Kidney (tissue), 14 donors: ENCODE measurements around the gene MED16. TPM values are rescaled to one million over a fixed set of nuclear protein-coding genes. Genes with fewer than 3 reads are reported as not detected.

Experiments used
- DNase-seq, 5 donors: peaks; one replicate each; pipeline ENCODE4 v3.0.0-alpha.2; 2013 to 2020
- FAIRE-seq: peaks from 2 replicates; lab custom pipeline; 2012; peaks lifted over from hg19 to GRCh38; lab: Jason Lieb, UNC
- H3K27ac ChIP-seq, 2 donors: one replicate each; pipeline ENCODE4 v1.7.0; 2013; ENCODE audit warnings: low read depth in 2 of 2, low read length in 2 of 2, inconsistent platforms in 1 of 2
- H3K27me3 ChIP-seq: one replicate; pipeline ENCODE4 v1.7.1; 2013; ENCODE audit warnings: low read length, inconsistent platforms; ENCODE audit not compliant: control insufficient read depth, insufficient read depth
- H3K36me3 ChIP-seq, 3 donors: one replicate each; pipeline versions ENCODE4 v1.7.0 to v1.7.1; 2013; ENCODE audit warnings: low read length in 3 of 3, control low read depth in 1 of 3, inconsistent platforms in 1 of 3; ENCODE audit not compliant: insufficient read depth in 3 of 3, control insufficient read depth in 2 of 3
- H3K4me1 ChIP-seq, 3 donors: one replicate each; pipeline versions ENCODE4 v1.7.0 to v1.7.1; 2013; ENCODE audit warnings: low read length in 3 of 3, inconsistent platforms in 1 of 3, low read depth in 1 of 3; ENCODE audit not compliant: control insufficient read depth in 2 of 3, insufficient read depth in 2 of 3
- H3K4me3 ChIP-seq, 3 donors: one replicate each; pipeline versions ENCODE4 v1.7.0 to v1.8.1; 2013; ENCODE audit warnings: low read length in 3 of 3, control low read depth in 1 of 3, inconsistent platforms in 1 of 3
- H3K9ac ChIP-seq, 3 donors: one replicate each; pipeline versions ENCODE4 v1.7.0 to v1.7.1; 2013; ENCODE audit warnings: low read length in 3 of 3, control low read depth in 1 of 3, inconsistent platforms in 1 of 3
- H3K9me3 ChIP-seq, 3 donors: one replicate each; pipeline versions ENCODE4 v1.7.0 to v1.7.1; 2013; ENCODE audit warnings: low read length in 3 of 3, control low read depth in 1 of 3, inconsistent platforms in 1 of 3; ENCODE audit not compliant: control insufficient read depth in 2 of 3, insufficient read depth in 1 of 3
- CTCF ChIP-seq: IDR thresholded peaks from 3 replicates; pipeline ENCODE4 v1.5.1; 2012; ENCODE audit warnings: mild to moderate bottlenecking, moderate library complexity, borderline replicate concordance; ENCODE audit not compliant: insufficient read depth; ENCODE audit errors: extremely low read depth
- intact Hi-C: fragments of 100-400 bp; cut with DNase I; formaldehyde crosslinking; loops from one replicate; pipeline ENCODE4 v1.11.1; 2022
- polyA plus RNA-seq: library from polyadenylated mRNA; stranded (reverse); fragments of 350-450 nt; fragmentation: Illumina TruSeq; extraction: RNeasy Lipid Tissue Mini Kit (QIAGEN cat#74804); gene quantifications from one replicate; pipeline ENCODE4 v1.2.3, GENCODE V29; 2014; ENCODE audit warnings: low read depth, low replicate concordance; ENCODE audit not compliant: insufficient read depth
- total RNA-seq: library from RNA; stranded (reverse); fragmentation: NEBNext Ultra II Directional; extraction: Animal tissue kit (Norgen Biotek cat#: 25700); gene quantifications from one replicate; pipeline ENCODE4 v1.2.1, GENCODE V29; 2021
- donor health status: control.
- donor health status: control.
- donor health status: control.
- donor health status: control.
- donor health status: control.
- donor health status: DM: yes; HTN: yes; CAD: no.
- donor health status: Normal renal cell carcinoma (clear cell type).

MED16 gene
- total and polyA plus RNA-seq, 2 donors from 2014 or later: 56.5 to 72.1 TPM

- Histone ChIP-seq H3K4me1 (peaks cover 0 to 4% (median 0%) of the 10 kb centered on the region in 3 donors), H3K27ac (no peak overlapping the region), H3K36me3 (peaks cover 0 to 11% (median 0%) of the 10 kb centered on the region in 3 donors), H3K9ac (no peak overlapping the region), H3K27me3 (no peaks in the 10 kb centered on the region), H3K4me3 (no peak overlapping the region), H3K9me3 (no peaks in the 10 kb centered on the region)
- FAIRE-seq: no peak
- intact Hi-C loops: no loop called here
- no peak for TF ChIP-seq CTCF
- DNase-seq: peak in 1 of 5 donors; percentile 83
These were observed 19.4 kb downstream of the MED16 start for GRCh38 chr19:873561-874041.

GRCh38 chr19:873084-873483, 19.9 kb downstream of the MED16 start:
- Histone ChIP-seq H3K36me3 (peaks cover 0 to 13% (median 0%) of the 10 kb centered on the region in 3 donors), H3K4me1 (peaks cover 0 to 4% (median 0%) of the 10 kb centered on the region in 3 donors), H3K27me3 (no peaks in the 10 kb centered on the region), H3K9ac (no peak overlapping the region), H3K27ac (no peak overlapping the region), H3K9me3 (no peaks in the 10 kb centered on the region), H3K4me3 (no peak overlapping the region)
- no peak for TF ChIP-seq CTCF
- DNase-seq (peak in 1 of 5 donors; percentile 89), FAIRE-seq (no peak)
- intact Hi-C loops: no loop called here

GRCh38 chr19:872266-872951, 20.6 kb downstream of the MED16 start:
- DNase-seq: peak in 2 of 5 donors; percentile 50 to 92
- Histone ChIP-seq H3K9ac (no peak overlapping the region), H3K4me1 (peaks cover 0 to 4% (median 0%) of the 10 kb centered on the region in 3 donors), H3K9me3 (no peaks in the 10 kb centered on the region), H3K4me3 (no peak overlapping the region), H3K27ac (no peak overlapping the region), H3K27me3 (no peaks in the 10 kb centered on the region), H3K36me3 (peaks cover 0 to 15% (median 0%) of the 10 kb centered on the region in 3 donors)
- intact Hi-C loops: no loop called here
- no peak for TF ChIP-seq CTCF
- FAIRE-seq: no peak
